Motor neuron (in vitro differentiated cells): Measurements from ENCODE around the gene SUCO. TPM values are rescaled to one million over a fixed set of nuclear protein-coding genes. Genes with fewer than 3 reads are reported as not detected.

Source experiments
- ATAC-seq, 8 experiments: fragments of 200-7000 bp; cut with Tn5 transposase; replicated peaks in 6 of 8; 2 replicates each; pipeline ENCODE4 v1.8.0; 2021; ENCODE audit warnings: mild to moderate bottlenecking in 8 of 8, moderate library complexity in 8 of 8
- H3K27ac ChIP-seq, 2 donors: fragments of 250-450 bp; sonication (Bioruptor Pico); 2 replicates each; pipeline ENCODE4 v1.9.0; 2021; ENCODE audit warnings: antibody characterized with exemption in 2 of 2, mild to moderate bottlenecking in 2 of 2, moderate library complexity in 1 of 2
- H3K4me1 ChIP-seq, 2 donors: fragments of 250-450 bp; sonication (Bioruptor Pico); replicated peaks in 1 of 2; 2 replicates each; pipeline ENCODE4 v1.6.1; 2021; ENCODE audit warnings: antibody characterized with exemption in 2 of 2, mild to moderate bottlenecking in 2 of 2, moderate library complexity in 1 of 2
- H3K4me3 ChIP-seq, 5 donors: fragments of 250-450 bp; sonication (Bioruptor Pico); 2 replicates each; pipeline ENCODE4 v1.9.0; 2021; ENCODE audit warnings: antibody characterized with exemption in 5 of 5, mild to moderate bottlenecking in 5 of 5, moderate library complexity in 4 of 5
- WGBS, 10 experiments: fragments of 450-650 bp; shearing (Covaris generic); methylation state at CpG; one replicate each; pipeline ENCODE4 v1.0.0; 2022; 5-methylcytosine and 5-hydroxymethylcytosine counted together
- in situ Hi-C, 9 experiments: fragments of 400-800 bp; cut with MboI; loops; one replicate each; pipeline ENCODE4 v1.15.0; 2021; ENCODE audit warnings: low sequenced_read_pairs in 9 of 9, low pct_unique_long_range_greater_than_20kb in 2 of 9; ENCODE audit not compliant: unreplicated experiment in 9 of 9
- total RNA-seq, 8 experiments: library from RNA; unstranded; fragments of 300-600 nt; gene quantifications; 2 replicates each; pipeline versions ENCODE4 v1.2.3 to v1.2.4, GENCODE V29; 2022

Gene SUCO
- total RNA-seq, 8 experiments from 2014 or later, result 26.1 to 532 (median 107) TPM

DNA sequence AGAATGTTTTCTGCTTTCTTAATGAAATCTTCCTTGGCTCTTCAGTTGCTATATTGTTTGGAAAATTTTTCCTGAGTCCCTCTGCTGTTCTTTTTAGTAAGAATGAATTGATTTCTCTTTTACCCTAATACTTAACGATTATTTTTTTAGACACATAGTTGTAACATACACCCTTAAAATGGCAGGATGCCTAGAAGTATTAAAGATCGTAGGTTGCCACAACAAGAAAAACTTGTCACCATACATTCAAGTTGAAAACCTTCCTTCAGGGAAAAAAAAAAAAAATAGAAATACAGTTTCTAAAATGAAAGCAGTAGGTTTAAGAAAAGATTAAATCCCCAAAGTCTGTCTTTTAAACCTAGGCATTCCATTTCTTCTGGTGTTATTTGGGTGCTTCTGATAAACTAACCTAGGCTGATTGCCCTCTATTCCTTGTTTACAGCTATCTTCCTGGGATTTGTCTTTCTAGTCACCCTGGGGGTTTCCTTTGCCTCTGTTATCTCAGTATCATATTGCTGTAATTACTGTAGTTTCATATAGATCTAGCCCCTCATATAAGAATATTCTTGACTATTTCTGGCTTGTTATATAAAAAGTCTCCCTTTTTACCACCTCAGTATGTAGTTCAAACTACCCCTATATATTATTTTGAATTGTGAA lies 16.8 kb downstream of the SUCO start:
- no peak overlapping the region for H3K4me3 ChIP-seq
- in situ Hi-C loops, result no loop called here
- H3K4me1 ChIP-seq, result peaks cover 4 to 6% of the 10 kb centered on the region in 2 donors
- WGBS, 10 experiments, result 25 to 100% (median 92%) methylated on average over 1 to 2 of the region's 2 CpGs
- no peak overlapping the region for H3K27ac ChIP-seq
- no peak for ATAC-seq

DNA sequence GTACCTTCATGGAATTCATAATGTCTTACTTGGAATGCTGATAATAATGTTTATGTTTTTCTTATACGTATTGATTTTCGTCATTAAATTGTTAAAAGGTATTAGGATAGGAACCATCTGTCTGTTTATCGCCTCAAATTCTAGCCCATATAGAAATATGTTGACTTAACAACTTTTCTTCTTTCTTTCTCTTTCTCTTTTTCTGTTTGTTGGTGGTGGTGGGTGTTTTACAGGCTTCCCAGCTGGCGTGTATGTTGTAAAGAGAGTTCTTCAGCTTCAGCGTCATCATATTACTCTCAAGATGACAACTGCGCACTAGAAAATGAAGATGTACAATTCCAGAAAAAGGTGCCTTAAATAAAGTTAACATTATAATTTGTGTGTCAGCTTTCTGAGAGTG lies 18.3 kb downstream of the SUCO start:
- in situ Hi-C loops, result no loop called here
- no peak overlapping the region for H3K4me3 ChIP-seq
- peaks cover 4 to 6% of the 10 kb centered on the region in 2 donors for H3K4me1 ChIP-seq
- no peak overlapping the region for H3K27ac ChIP-seq
- ATAC-seq, result no peak
- WGBS, 10 experiments, result 66 to 100% (median 97%) methylated on average over 2 to 6 of the region's 6 CpGs

DNA sequence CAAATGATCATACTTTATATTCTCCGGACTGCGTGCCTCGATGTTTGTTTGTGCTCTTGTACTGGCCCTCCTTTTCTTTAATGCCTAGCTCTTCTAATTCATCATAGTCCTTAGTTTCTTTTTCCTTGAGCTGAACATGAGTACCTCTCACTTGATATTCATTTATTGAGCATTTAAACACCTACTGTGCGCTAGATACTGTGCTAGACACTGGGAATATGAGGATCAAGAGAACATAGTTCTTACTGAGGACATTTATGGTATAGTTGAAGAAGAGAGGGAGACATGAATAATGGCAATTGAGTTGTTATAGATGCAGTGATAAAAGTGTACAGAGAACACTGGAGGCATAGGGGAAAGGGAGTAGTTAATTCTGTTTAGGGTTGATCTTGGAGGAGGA lies 22.0 kb downstream of the SUCO start:
- Histone ChIP-seq H3K4me1 (peaks cover 0 to 4% of the 10 kb centered on the region in 2 donors), H3K4me3 (no peak overlapping the region), H3K27ac (no peak overlapping the region)
- in situ Hi-C loops, result no loop called here
- no peak for ATAC-seq
- 87 to 100% (median 97%) methylated on average over 3 to 4 of the region's 4 CpGs; no CpG with 5 or more reads in 1 of the 10 experiments for WGBS, 10 experiments

DNA sequence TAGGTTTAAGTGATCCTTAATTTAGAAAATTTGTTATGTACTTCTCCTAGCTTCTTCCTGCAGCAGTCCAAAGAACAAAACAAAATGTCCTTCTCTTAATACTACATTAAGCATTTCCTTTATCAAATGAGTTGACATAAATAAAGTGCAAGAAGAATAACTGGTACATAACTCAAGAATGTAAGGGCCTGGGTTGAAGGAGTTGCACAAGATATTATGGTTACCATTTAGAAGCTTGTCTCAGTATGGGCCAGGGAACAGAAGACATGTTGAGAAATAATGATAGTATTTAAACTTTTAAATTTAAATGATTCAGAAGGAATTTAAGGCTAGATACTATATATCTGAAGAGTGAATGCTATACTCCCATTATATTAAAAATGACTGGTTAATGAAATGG lies 23.5 kb downstream of the SUCO start:
- Histone ChIP-seq H3K4me3 (no peak overlapping the region), H3K27ac (no peak overlapping the region), H3K4me1 (no peaks in the 10 kb centered on the region)
- no peak for ATAC-seq
- in situ Hi-C loops, result no loop called here

DNA sequence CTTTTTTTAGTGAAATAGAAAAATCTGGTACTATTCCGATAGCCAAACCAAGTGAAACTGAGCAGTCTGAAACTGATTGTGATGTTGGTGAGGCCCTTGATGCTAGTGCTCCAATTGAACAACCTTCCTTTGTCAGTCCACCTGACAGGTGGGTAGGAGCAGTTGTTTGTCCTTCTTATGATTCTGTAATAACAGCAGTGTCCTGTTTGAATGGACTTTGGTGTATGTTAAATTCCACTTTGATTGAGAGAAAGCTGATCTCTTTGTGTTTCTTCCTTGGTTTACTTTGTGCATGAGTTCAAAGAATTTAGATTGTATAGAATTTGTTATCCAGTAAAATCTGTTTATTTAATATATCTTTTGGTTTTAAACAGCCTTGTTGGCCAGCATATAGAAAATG lies 24.3 kb downstream of the SUCO start:
- Histone ChIP-seq H3K27ac (no peak overlapping the region), H3K4me1 (no peaks in the 10 kb centered on the region), H3K4me3 (no peak overlapping the region)
- 78 to 100% (median 100%) methylated on average over 1 of the region's 1 CpG; no CpG with 5 or more reads in 1 of the 10 experiments for WGBS, 10 experiments
- no peak for ATAC-seq
- in situ Hi-C loops, result no loop called here

DNA sequence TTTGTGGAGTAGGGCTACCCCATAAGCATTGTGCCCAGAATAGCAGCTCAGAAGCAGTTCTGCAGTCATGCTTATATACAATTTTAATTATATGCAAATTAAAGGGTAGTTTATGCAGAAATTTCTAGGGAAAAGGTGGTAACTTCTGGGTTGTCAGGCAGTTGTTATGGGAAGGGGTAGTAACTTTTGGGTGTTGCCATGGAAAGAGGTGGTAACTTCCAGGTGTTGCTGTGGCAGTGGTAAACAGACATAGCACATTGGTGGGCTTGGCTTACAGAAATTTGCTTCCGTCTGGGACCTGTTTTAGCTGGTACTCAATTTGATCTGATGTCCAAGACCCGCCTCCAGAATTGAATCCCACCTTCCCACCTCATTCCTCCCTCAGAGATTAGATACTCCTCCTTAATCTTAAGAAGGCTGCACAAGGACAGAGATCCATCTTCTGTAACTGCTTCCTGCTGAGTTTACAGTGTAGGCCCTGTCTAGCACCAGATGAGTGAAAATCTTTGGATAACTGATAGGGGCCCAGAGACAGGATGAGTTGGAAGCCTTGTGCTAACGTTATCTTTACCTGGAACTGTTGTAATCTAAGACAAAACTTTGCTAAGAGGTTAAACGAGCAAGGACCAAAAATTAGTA lies 26.7 kb downstream of the SUCO start:
- peak in 3 of 8 experiments; percentile 84 to 91 (median 89) for ATAC-seq
- Histone ChIP-seq H3K4me3 (no peak overlapping the region), H3K4me1 (no peaks in the 10 kb centered on the region), H3K27ac (no peak overlapping the region)
- in situ Hi-C loops, result no loop called here
- WGBS, 10 experiments, result 80 to 100% (median 96%) methylated on average over 1 to 4 of the region's 4 CpGs; no CpG with 5 or more reads in 1 of the 10 experiments

DNA sequence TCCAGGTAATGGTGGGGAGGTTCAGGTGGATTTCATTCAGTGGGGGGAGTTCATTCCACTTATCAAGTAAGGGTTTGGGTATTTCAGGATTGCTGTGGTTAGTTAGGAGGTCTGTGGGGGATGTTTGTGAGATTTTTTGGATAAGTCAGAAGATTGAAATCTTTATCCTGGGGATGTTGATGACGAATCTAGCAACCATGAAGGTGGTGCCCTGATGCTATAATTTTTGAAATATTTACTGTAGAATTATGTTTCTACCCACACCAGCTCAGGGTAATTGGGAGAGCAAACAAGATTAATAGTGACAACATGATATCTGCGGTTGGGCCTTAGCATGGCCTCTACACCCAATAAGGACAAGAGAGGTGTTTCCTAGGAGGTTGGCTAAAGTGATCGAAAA lies 28.3 kb downstream of the SUCO start:
- 88 to 100% (median 100%) methylated on average over 1 to 3 of the region's 3 CpGs; no CpG with 5 or more reads in 4 of the 10 experiments for WGBS, 10 experiments
- Histone ChIP-seq H3K4me3 (no peak overlapping the region), H3K27ac (no peak overlapping the region), H3K4me1 (no peaks in the 10 kb centered on the region)
- in situ Hi-C loops, result no loop called here
- no peak for ATAC-seq

DNA sequence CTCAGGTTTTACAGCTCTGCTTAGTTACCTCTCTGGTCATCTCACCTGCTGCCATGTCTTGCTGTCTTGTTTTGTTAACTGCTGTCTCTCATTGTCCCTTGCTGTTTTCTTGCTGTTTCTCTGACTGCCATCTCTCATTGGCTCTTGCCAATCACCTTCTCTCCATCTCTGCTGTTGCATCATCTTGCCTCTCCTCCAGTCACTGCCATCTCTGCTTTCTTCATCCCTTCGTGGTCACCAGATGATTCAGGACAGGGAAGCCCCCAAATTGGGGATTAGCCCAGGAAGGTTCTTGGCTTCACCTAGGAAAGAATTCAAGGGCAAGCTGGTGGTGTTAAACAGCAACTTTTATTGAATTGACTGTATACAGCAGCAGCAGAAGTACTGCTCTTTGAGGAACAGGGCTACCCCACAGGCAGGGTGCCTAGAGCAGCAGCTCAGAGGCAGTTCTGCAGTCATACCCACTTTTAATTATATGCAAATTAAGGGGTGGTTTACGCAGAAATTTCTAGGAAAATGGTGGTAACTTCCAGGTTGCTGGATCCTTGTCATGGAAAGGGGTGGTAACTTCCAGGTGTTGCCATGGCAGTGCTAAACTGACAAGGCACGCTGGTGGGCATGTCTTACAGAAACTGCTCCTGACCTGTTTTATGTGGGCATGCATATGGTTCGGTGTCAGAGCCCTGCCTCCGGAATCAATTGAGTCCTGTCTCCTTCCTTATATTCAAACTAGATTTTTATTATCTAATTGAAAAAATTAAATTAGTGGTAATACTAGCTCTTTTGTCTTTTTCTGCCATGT lies 33.4 kb downstream of the SUCO start:
- Histone ChIP-seq H3K27ac (no peak overlapping the region), H3K4me3 (no peak overlapping the region), H3K4me1 (no peaks in the 10 kb centered on the region)
- 85 to 96% (median 94%) methylated on average over 4 to 5 of the region's 5 CpGs; no CpG with 5 or more reads in 2 of the 10 experiments for WGBS, 10 experiments
- in situ Hi-C loops, result no loop called here
- ATAC-seq, result peak in 5 of 8 experiments; percentile 33 to 67 (median 50)

DNA sequence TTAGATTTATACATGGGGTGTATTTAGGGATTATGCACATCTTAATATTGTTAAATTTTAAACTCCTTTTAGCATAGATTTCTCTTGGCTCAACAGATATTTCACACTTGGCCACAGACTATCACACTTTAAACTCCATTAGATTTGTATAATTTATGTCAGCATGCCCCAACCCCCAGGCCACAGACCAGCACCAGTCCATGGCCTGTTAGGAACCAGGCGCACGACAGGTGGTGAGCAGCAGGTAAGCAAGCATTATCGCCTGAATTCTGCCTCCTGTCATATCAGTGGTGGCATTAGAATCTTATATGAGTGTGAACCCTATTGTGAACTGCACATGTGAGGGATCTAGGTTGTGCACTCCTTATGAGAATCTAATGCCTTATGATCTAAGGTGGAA lies 34.8 kb downstream of the SUCO start:
- ATAC-seq, result no peak
- Histone ChIP-seq H3K27ac (no peak overlapping the region), H3K4me3 (no peak overlapping the region), H3K4me1 (no peaks in the 10 kb centered on the region)
- in situ Hi-C loops, result no loop called here
- WGBS, 10 experiments, result 90 to 100% (median 100%) methylated on average over 1 to 3 of the region's 3 CpGs; no CpG with 5 or more reads in 3 of the 10 experiments

DNA sequence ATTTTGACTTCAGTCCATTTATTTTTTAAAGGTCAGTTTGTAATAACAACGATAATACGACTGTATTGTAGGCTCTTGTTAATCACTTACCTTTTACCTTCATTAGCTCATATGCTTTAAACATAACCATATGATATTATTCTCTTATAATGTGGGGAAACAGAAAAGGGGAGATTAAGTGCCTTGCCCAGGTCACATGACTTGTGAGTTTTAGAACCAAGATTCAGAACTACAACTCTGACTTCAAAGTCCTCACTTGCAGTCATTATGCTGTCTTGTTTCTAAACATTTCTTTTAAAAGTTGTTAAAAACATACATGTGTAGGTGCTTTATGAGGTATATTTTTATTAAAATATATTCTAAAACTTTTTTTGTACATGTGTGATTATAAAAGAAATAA lies 41.1 kb downstream of the SUCO start:
- Histone ChIP-seq H3K4me1 (no peaks in the 10 kb centered on the region), H3K27ac (no peak overlapping the region), H3K4me3 (no peak overlapping the region)
- WGBS, 10 experiments, result 84 to 100% (median 98%) methylated on average over 2 of the region's 2 CpGs
- in situ Hi-C loops, result no loop called here
- no peak for ATAC-seq

DNA sequence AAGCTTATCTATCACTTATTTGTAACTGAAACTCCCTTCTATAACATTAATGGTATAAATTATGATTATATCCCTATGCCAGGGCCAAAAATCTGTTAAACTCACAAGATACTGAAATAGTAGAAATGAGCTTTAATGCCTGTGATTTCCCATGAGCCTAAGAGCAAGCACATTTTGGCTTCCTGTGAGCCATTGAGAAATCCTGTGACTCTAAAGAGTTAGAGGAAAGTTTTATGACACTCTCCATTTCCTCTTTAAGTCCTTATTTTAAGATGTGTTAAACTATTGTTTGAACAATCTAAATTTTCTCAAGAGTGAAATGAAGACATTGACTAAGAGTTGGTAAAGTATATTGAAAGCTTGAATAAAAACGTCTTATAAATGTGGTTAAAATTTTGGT lies 45.6 kb downstream of the SUCO start:
- Histone ChIP-seq H3K4me1 (no peaks in the 10 kb centered on the region), H3K4me3 (no peak overlapping the region), H3K27ac (no peak overlapping the region)
- in situ Hi-C loops, result no loop called here
- ATAC-seq, result no peak
- WGBS, 10 experiments, result 50 to 100% (median 91%) methylated on average over 1 of the region's 1 CpG; no CpG with 5 or more reads in 1 of the 10 experiments

DNA sequence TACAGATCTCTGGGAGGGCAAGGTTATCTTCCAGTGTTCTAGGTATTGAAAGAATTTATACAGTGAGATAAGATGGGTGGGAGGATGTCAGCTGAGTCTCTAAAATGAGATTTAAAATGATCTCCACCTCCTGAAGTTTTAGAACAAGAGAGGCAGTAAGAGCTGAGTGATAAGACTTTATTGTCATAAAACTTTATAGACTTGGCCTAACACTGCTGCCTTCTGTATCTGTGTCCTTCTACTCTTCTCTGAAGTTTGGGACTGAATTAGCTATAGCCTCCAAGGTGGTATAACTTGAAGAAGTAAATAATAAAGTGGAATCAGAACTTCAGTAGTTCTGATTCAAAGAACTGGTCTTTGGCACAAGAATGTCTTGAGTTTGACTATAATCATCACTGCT lies 48.3 kb downstream of the SUCO start:
- no peak overlapping the region for H3K27ac ChIP-seq
- in situ Hi-C loops, result no loop called here
- H3K4me1 ChIP-seq, result no peaks in the 10 kb centered on the region
- ATAC-seq, result no peak
- H3K4me3 ChIP-seq, result no peak overlapping the region

DNA sequence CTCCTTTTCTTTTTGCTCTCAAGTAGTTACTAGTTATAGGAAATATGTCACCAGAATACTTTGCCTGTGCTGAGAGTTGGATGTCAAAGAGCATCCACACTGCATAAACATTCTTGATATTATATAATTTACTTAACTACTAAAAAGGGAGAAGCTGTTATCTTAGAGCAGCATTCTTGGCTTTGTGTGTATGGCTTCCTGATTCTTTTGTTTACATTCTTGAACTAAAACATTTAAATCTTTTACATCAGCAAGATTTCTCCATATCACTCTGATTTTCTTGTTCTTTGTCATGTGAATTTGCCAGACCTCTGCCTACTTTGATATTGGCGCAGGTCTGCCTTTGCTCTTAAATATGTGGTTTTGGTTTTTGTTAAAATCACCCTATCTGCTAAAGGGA lies 48.8 kb downstream of the SUCO start:
- Histone ChIP-seq H3K4me3 (no peak overlapping the region), H3K4me1 (no peaks in the 10 kb centered on the region), H3K27ac (no peak overlapping the region)
- no peak for ATAC-seq
- WGBS, 10 experiments, result 80 to 100% (median 100%) methylated on average over 1 of the region's 1 CpG; no CpG with 5 or more reads in 2 of the 10 experiments
- in situ Hi-C loops, result no loop called here
